Ishikawa (cell line): ENCODE data around the gene PANX1.

ENCODE experiments used
- CEBPB ChIP-seq: IDR thresholded peaks from 2 replicates; pipeline ENCODE4 v1.6.1; 2012
- CREB1 ChIP-seq: IDR thresholded peaks from 2 replicates; pipeline ENCODE4 v1.6.1; 2012; ENCODE audit warnings: low read depth
- EGR1 ChIP-seq: IDR thresholded peaks from 2 replicates; pipeline ENCODE4 v1.6.1; 2012
- EP300 ChIP-seq: IDR thresholded peaks from 2 replicates; pipeline ENCODE4 v1.6.1; 2012; ENCODE audit warnings: borderline replicate concordance
- FOXM1 ChIP-seq: IDR thresholded peaks from 2 replicates; pipeline ENCODE4 v1.6.1; 2012; ENCODE audit warnings: low read depth, borderline replicate concordance
- NFIC ChIP-seq: IDR thresholded peaks from 2 replicates; pipeline ENCODE4 v1.6.1; 2012
- RAD21 ChIP-seq: IDR thresholded peaks from 2 replicates; pipeline ENCODE4 v1.6.1; 2012; ENCODE audit warnings: low read depth
- TAF1 ChIP-seq: IDR thresholded peaks from 2 replicates; pipeline ENCODE4 v1.6.1; 2012; ENCODE audit warnings: low read depth, mild to moderate bottlenecking
- TCF12 ChIP-seq: IDR thresholded peaks from 2 replicates; pipeline ENCODE4 v1.6.1; 2012; ENCODE audit warnings: low read depth
- TEAD4 ChIP-seq: IDR thresholded peaks from 2 replicates; pipeline ENCODE4 v1.6.1; 2012
- USF1 ChIP-seq: IDR thresholded peaks from 2 replicates; pipeline ENCODE4 v1.6.1; 2012
- YY1 ChIP-seq: IDR thresholded peaks from 2 replicates; pipeline ENCODE4 v1.6.1; 2012; ENCODE audit warnings: low read depth
- ZBTB7A ChIP-seq: IDR thresholded peaks from 2 replicates; pipeline ENCODE4 v1.6.1; 2012; ENCODE audit warnings: low read depth
- TF ChIP-seq, protein P1 (sequence below): IDR thresholded peaks from 2 replicates; pipeline ENCODE4 v1.6.1; 2012; ENCODE audit warnings: low read depth, mild to moderate bottlenecking
- TF ChIP-seq, protein P2 (sequence below): IDR thresholded peaks from 2 replicates; pipeline ENCODE4 v1.6.1; 2012

The PANX1 gene

DNA sequence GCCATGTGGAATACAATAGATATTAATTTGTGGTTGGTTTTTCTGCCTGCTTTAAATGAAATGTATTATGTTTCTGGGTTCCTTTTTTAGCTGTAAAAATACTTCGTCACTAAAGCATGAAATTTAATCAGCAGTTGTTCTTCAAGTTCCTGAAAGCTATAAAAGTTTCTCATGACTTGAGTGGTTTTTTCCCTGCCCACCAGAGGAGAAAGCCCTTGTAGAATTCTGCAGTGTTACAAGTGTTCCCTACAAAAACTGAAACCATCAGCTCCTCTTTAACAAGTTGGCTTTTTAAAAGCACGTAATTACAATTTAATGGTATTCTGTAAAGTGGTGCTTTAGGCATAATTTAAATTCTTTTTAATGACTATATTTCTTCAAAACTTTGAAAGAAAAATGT is 56.2 kb downstream of the PANX1 start:
- TF ChIP-seq EGR1: no peak
- no peak for TF ChIP-seq NFIC

DNA sequence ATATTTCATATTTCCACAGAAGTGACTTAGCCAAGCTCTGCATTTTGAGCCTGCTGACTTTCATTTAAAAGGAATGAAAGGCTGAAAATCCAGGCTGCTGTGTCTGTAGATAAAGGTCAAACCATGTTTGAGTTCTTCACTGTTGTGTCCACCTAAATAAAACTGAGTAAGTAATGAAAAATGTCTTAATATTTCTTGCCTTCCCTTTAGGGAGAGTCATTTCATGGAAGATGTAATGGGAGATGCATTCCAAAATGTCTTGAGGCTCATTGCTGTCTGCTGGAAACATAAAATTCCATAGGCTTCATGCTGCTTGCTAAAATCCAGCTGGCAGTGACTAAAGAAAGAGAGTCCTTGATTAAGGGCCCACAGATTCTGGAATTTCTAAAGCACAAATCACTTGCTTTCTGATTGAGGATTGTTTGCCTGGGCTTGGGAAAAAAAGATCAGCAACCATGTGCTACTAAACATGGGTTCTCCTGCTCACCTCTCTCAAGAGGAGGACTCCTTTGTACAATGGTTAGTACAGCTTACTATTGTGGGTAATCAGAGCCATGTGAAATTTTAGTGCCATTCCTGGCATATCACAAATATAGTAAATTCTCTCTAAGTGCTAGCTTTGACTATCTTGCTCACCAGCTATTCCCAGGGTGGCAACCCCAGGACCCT is 56.9 kb downstream of the PANX1 start:
- TF ChIP-seq TEAD4 (no peak), RAD21 (no peak), CREB1 (no peak), USF1 (no peak), EGR1 (no peak), CEBPB (no peak), FOXM1 (no peak), EP300 (no peak), NFIC (no peak), YY1 (no peak), TAF1 (no peak)
- TF ChIP-seq, protein P1, sequence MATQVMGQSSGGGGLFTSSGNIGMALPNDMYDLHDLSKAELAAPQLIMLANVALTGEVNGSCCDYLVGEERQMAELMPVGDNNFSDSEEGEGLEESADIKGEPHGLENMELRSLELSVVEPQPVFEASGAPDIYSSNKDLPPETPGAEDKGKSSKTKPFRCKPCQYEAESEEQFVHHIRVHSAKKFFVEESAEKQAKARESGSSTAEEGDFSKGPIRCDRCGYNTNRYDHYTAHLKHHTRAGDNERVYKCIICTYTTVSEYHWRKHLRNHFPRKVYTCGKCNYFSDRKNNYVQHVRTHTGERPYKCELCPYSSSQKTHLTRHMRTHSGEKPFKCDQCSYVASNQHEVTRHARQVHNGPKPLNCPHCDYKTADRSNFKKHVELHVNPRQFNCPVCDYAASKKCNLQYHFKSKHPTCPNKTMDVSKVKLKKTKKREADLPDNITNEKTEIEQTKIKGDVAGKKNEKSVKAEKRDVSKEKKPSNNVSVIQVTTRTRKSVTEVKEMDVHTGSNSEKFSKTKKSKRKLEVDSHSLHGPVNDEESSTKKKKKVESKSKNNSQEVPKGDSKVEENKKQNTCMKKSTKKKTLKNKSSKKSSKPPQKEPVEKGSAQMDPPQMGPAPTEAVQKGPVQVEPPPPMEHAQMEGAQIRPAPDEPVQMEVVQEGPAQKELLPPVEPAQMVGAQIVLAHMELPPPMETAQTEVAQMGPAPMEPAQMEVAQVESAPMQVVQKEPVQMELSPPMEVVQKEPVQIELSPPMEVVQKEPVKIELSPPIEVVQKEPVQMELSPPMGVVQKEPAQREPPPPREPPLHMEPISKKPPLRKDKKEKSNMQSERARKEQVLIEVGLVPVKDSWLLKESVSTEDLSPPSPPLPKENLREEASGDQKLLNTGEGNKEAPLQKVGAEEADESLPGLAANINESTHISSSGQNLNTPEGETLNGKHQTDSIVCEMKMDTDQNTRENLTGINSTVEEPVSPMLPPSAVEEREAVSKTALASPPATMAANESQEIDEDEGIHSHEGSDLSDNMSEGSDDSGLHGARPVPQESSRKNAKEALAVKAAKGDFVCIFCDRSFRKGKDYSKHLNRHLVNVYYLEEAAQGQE: no peak

- no peak for TF ChIP-seq FOXM1
- no peak for TF ChIP-seq YY1
- TF ChIP-seq ZBTB7A: no peak
- TF ChIP-seq EP300: no peak
Measured at GRCh38 chr11:94186342-94187203, 57.9 kb downstream of the PANX1 start.

GRCh38 chr11:94193288-94193687 is 64.6 kb downstream of the PANX1 start:
- TF ChIP-seq YY1: no peak
- no peak for TF ChIP-seq RAD21
- TF ChIP-seq TAF1: no peak
- no peak for TF ChIP-seq USF1
- TF ChIP-seq EP300: no peak
- TF ChIP-seq TEAD4: no peak
- TF ChIP-seq CEBPB: no peak
- TF ChIP-seq, protein P1: no peak
- no peak for TF ChIP-seq TCF12
- TF ChIP-seq CREB1: no peak
- TF ChIP-seq ZBTB7A: no peak
- no peak for TF ChIP-seq EGR1
- no peak for TF ChIP-seq NFIC
- no peak for TF ChIP-seq FOXM1
- TF ChIP-seq, protein P2, sequence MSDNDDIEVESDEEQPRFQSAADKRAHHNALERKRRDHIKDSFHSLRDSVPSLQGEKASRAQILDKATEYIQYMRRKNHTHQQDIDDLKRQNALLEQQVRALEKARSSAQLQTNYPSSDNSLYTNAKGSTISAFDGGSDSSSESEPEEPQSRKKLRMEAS: no peak

GRCh38 chr11:94194712-94195111 is 66.1 kb downstream of the PANX1 start:
- no peak for TF ChIP-seq FOXM1
- no peak for TF ChIP-seq RAD21
- TF ChIP-seq YY1: no peak
- TF ChIP-seq, protein P1: no peak
- no peak for TF ChIP-seq ZBTB7A
- no peak for TF ChIP-seq USF1
- no peak for TF ChIP-seq EGR1
